NCI-H2196 treated with DMSO at 0.1 percent for 48 hours (cell line): Measurements from ENCODE around the gene MSGN1.

ENCODE experiments used
- DNase-seq: peaks from one replicate; lab custom pipeline; 2025; ENCODE audit not compliant: unreplicated experiment; lab: John Stamatoyannopoulos, UW

MSGN1 gene, protein sequence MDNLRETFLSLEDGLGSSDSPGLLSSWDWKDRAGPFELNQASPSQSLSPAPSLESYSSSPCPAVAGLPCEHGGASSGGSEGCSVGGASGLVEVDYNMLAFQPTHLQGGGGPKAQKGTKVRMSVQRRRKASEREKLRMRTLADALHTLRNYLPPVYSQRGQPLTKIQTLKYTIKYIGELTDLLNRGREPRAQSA

DNA sequence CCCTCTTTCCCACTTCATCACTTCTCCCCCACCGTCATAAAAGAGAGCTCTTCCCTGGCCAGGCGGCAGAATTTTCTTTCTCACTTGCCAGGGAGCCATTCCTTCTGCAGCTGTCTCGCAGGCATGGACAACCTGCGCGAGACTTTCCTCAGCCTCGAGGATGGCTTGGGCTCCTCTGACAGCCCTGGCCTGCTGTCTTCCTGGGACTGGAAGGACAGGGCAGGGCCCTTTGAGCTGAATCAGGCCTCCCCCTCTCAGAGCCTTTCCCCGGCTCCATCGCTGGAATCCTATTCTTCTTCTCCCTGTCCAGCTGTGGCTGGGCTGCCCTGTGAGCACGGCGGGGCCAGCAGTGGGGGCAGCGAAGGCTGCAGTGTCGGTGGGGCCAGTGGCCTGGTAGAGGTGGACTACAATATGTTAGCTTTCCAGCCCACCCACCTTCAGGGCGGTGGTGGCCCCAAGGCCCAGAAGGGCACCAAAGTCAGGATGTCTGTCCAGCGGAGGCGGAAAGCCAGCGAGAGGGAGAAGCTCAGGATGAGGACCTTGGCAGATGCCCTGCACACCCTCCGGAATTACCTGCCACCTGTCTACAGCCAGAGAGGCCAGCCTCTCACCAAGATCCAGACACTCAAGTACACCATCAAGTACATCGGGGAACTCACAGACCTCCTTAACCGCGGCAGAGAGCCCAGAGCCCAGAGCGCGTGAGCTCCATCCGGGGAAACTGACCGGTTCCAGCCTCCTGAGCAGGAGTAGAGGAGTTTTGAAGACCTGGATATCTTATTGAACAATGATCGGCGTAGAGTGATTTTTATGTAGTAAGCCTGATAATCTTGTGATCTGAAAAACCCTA, at the start of gene MSGN1:
TSS of gene MSGN1 (plus strand) at position 65 of the 850 bp plus-strand sequence. CDS start at position 124, 59 bp downstream.
- no peak for DNase-seq

DNA sequence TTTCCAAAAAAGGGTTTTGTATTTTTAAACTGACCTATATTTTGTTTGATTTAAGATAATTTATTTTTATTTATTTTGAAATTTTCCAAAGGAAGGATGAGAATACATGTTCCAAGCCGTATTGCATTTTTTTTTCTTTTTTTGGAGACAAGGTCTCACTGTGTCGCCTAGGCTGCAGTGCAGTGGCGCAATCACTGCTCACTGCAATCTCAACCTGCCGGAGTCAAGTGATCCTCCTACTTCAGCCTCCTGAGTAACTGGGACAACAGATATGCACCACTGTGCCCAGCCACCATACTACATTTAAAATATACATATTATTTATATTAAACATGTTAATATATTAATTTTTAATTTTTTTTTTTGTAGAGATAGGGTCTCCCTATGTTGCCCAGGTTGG, 47.4 kb upstream of the MSGN1 start:
- no peak for DNase-seq

DNA sequence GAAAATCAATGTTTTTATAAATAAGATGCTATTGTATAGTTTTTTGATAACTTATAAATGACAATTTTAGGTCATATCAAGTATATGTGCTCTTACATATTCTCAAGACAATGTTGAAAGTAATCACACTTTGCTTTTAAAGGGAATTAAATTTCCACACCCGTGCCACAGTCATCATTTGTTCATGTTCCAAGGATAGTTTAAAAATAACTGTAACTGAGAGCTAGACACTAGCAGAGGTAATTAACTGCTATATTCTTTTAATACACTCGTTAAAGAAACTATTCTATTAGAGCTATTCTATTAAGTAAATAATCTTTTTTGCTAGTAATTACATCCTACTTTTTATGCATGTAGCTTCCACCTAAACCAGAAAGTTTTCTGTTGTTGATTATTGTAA, 44.3 kb upstream of the MSGN1 start:
- no peak for DNase-seq

DNA sequence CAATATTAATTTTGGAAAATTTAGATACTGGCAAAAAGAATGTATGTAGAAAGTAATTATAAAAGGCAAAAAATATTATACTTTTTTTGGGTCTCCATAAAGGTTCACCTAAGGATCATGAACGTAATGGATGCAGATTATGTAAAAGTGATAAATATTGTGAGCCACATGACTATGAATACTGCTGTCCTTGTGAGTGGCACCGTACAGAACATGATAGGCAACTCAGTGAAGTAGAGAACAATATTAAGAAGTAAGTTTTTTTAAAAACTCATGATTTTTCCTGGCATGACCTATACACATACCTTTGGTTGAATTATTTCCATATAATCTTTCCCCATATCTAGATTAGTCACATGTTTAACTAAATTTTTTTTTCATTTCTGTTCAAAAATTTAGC, 43.7 kb upstream of the MSGN1 start:
- no peak for DNase-seq

DNA sequence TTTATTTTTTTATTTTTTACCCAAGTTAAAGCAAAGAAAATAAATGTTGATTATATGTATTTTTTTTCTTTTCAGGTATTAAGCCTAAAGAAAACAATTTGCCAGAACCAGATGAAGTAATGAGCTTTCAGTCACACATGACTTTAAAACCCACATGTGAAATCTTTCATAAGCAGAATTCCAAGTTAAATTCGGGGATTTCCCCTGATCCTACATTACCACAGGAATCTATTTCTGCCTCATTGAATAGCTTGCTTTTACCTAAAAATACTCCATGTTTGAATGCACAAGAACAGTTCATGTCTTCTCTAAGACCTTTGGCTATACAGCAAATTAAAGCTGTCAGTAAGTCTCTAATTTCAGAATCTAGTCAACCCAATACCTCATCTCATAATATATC, 35.7 kb upstream of the MSGN1 start:
- no peak for DNase-seq

DNA sequence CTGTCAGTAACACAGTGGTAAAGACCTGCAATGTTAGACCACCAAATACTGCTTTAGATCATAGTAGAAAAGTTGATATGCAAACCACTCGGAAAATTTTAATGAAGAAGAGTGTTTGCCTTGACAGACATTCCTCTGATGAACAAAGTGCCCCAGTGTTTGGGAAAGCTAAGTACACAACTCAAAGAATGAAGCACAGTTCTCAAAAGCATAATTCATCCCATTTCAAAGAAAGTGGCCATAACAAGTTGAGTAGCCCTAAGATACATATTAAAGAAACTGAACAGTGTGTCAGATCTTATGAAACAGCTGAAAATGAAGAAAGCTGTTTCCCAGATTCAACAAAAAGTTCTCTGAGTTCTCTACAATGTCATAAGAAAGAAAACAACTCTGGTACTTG, 34.8 kb upstream of the MSGN1 start:
- no peak for DNase-seq

DNA sequence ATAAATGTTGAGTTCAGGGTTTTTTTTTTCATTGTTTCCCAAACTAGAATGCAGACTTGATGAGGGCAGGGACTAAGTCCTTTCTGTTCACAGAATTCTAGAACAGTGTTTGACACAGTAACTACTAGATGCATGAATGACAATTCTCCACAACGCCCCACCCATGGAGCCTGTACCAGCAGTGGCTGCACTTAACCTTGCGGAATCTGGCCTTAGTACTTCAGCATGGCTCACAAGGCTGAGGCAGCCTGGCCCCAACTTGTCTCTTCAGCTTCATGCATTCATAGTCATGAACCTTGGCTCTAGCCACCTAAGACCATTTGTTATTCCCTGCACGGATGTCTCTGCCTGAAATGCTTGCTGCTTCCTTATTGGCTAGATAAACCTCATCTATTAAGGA, 29.5 kb upstream of the MSGN1 start:
- no peak for DNase-seq

DNA sequence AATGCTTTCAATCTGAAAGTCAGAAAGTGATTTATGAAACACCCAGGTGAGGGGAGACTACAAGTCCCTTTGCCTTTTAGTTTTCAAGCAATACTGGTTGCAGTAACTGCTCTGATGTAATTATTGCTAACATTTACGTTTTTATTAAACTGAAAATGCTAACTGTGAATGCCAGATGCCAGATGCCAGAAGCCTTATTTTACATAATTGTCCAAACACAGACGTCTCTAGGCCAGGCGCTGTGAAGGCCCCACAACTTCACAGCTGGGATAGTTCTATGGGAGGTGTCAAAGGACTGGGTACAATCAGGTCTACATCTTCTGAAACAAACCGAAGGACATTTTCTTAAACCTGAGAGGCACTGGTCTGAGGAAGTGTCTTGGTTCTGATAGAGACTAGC, 27.5 kb upstream of the MSGN1 start:
- DNase-seq: no peak

DNA sequence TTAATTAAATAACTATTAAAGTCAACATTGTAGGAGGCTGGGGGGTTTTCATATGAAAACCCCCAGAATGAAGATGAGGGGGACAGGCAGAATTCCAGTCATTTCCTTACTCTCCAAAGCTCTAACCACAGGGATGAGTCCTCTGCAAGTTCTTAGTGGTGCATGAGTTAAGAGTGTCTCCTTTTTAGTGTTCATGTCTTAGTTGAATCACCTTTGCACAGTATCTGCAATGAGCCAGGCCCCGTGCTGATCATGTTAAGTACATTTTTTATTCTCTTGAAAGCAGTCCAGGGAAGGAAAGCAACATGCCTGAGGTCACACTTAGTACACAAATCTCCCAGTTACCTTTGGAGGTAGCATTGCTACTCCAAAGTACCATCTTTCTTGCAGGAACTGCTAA, 25.7 kb upstream of the MSGN1 start:
- DNase-seq: no peak

DNA sequence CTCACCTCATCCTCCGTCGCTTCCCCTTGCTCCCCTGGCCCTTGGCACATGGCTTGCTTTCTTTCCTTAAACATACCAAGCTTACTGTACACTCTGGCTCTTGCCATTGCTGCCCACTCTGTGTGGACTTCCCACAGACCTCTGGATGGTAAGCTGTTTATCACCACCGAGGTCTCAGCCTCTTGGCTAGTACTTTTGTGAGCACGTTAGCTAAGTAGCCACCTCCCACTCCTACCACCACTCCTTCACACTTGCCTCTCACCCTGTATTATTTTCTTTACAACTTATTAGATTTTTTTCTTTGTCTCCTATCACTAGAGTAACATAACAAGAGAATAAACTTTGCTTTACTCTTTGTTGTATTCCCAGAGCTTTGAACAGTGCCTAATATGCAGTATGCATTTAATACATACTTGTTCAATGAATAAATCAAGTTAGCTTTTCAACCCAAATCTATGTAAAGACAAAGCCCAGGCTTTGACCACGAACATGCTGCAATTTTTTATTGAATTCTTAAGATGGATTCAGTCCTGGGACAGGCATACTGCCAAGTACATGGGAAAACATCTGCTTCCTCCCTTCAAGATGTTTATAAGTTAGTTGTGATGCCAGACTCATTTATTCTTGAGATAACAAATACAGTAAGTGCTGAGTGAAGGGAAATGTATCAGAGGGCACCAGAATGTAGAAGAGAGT, 25.0 kb upstream of the MSGN1 start:
- DNase-seq: no peak

DNA sequence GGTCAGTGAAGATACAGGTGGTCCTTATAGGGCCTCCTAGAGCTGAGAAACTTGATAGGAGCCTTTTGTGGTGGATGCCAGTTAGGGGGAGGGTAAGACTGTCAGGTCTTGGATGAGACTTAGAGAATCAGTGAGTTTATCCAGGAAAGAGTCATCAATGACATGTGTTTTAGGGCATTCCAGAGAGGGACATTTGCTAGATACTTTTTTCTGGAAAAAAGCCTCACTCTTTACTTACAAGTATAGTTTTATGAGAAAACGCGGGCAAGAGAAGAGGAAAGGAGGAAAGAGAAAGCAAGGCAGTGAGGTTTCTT, 24.5 kb upstream of the MSGN1 start:
- no peak for DNase-seq

DNA sequence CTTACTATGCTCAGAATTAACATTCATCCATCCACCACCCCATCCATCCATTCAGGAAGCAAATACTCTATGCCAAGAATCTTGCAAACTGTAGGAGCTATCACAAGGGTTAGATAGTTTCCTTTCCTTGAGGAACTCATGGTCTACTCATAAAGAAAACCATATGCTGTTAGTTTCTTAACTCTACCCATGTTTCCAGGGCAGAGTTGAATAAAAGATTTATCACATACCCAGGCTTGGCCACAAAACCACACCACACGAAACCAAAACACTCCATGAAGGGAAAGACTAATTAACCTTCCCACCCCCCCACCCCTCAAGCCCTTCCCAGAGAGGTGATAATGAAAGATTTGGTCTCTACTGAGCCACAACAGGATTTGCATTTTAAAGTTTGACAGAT, 23.7 kb upstream of the MSGN1 start:
- DNase-seq: no peak

DNA sequence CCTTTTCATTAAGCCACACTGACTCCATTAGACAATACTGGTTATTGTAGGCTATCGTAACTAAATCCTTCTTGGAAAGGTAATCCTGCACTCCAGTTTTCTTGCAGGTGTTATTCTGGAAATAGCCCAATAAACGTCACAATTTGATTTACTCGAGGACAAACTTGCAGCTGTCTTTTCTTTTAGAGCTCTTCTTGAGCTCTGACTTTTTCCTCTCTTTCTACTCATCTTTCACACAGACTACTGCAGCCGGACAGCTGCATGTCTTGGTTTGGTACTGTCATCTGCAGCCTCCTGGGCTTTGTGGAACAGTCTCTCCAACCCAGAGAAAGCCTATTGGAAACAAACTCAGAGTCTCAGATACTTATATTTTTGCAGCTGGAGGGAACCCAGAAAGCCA, 23.0 kb upstream of the MSGN1 start:
- no peak for DNase-seq

DNA sequence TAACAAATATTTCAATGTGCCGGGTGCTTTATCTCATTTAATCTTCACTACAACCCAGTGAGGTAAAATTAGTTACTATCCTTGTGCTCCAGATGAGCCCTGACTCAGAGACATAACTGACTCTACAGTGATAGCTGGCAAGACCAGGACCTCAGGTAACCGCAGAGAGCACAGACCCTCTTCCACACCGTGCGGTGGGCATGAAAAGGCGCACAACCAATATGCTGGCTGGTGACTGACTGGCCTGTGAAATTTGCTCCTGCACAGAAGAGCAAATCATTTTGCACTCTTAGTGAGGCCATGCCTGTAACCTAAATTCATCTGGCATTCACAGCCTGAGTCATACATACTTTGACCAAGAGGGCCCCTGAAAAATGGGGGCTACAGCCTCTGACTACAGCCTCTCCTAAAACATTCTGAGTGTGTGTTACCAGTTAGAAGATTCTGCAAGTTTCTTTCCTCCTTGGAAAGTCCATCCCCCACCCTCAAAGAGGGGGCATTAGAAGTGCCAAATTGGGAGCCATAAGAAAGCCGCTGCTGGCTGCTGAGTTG, 22.4 kb upstream of the MSGN1 start:
- no peak for DNase-seq

DNA sequence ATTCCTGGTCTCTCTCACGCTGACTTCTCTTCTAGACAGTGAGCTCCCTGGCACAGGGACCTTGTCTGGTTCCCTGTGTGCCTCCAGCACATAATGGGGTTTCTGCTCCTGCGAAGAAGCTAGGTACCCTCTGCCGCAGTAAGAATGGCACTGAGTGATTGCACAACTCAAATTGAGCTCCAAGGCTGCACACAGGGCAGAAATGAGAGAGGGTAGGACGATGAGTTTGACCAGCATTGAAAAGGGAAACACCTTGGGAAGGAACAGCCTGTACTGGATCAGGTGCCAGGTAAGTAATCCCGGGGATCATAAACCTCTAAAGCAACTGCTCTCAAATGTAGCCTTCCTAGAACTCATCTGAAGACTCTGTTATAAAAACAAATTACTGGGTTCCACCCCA, 21.0 kb upstream of the MSGN1 start:
- no peak for DNase-seq

DNA sequence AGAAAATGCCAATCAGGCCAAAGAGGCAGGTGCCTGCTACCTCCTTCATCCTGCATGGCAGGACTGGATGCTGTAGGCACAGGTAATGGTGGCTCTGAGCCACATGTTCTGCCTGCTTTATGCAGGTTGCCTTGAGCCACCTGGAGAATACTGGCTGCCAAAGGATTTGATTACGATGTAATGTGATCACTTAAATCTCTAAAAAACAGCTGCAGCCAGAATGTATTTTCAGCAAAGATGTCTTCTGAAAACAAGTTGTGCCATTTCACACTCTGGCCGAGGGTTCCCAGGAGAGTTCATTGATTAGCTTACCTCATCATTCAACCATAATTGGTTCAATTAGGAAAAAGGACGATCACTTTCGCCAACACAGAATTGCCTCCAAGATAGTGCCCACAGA, 17.9 kb upstream of the MSGN1 start:
- peak; percentile 43 for DNase-seq

DNA sequence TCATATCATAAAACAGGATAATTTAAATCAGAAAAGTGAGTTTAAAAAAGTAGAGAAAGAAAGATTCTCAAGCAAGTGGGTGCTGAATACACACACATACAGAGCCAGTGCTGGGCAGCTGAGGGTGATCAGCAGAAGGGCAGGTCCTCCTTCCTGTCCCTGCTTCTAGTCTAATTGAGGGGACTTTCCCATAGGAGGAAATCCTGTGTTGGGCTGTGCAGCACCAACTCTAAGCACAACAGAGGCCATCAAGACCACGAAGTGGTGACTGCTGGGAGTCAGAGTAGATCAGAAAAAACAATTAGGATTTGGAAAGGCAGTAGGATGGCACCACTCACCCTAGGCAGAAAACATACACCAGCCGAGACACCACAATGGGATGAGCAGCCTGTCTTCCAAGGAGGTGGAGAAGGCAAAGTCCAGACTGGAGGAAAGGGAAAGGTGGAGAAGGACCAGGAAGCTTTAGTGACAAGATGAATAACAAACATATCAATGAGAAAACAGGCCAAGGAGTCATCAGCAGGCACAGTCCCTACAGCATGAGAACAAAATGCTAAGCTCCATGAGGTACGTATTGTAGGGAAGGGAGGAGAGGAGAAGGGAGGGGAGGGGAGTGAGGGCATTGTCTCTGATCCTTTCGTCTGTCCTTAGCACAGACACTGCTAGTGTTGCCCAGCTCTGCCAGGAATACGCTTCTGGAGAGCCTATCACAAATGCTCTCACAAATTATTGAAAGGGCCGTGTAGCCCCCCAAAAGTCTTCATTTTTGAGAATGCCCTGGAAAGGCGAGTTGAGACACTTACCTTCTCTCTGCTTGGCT, 16.7 kb upstream of the MSGN1 start:
- no peak for DNase-seq

DNA sequence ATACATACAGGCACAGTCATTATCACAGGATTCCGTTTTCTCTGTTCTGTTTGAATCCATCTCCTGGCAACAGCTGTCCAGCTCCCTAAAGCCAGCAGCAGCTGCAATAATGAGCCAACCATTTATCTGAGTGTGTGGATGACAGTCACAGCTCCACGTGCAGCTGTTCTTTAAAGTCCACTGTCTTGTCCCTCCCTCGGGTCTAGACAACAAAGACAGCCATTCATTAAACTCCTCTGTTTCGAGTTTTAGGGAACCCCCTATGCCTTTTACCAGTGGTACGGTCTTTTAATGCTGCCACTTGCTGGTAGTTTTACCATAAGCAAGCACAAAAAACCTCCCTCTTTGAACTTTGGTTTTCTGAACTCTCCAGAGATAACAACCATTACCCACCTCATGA, 16.0 kb upstream of the MSGN1 start:
- DNase-seq: no peak

DNA sequence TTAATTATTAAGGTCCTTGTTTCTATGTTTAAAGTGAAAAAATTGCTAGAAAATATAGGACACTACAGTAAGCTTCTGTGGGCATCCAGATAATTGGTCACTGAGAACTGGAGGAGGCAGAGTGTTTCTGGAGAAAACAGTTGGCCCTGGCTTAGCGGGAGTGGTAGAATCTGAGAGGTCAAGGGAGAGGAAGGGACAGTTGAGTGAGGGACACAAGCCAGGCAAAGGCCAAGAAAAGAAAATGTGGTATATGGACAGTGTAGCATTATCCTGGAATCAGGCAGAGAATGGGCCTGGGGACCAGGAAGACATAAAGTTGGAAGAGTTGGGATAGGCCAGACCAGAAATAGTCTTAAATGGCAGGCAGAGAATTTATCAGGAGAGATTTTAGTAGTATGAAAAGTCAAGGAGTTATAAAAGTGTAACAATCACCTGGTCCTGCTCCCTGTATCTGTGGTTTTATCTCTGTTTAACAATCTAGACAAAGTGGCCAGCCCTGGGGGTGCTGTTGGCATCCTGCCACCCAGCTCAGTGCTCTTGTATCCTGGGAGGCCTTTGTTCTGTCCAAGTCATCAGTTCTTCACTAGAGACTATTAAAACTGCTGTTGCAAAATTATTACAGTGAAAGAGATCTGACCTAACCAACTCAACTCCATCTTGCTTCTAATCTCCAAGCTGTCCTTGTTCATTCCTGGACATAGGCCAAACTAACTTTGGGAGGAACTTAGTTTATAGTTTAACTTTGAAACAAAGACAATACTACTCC, 15.4 kb upstream of the MSGN1 start:
- peak; percentile 11 for DNase-seq

DNA sequence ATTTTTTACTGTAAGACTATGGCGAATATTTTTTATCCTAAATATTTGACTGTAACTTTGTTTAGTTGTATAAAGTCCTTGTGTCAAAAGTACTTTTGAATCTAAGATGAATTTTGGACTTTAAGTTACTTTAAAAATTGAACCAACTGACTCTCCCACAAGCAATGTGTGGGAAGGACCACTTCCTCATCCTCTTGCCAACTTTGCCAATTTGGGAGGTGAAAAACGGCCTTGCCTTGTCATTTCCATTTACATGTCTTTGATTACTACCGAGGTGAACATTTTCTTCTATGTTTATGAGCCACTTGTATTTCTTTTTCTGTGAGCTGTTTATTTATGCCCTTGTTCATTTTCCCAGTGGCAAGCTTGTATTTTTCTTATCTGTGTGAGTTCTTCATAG, 12.8 kb upstream of the MSGN1 start:
- DNase-seq: no peak

DNA sequence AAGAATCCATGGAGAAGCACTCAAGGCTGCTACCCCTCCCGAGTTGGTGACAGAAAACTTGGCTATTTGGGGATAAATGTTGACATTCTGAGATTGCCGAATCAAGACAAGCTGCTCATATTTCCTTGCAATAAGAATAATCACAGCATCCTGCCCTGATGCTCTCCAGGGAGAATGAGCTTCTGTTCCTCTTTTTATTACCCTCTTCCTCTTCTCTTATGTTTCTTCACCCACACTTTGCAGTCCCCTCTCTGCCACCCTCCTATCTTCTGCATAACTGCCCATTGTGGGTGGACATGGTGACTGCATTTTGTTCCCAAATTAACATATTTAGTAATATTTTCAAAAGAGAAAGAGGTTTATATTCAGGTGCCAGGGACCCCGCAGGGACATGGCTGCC, 11.9 kb upstream of the MSGN1 start:
- DNase-seq: no peak
